ENCODE data around the gene PARD3B. TPM values are rescaled to one million over a fixed set of nuclear protein-coding genes. Genes with fewer than 3 reads are reported as not detected.

PARD3B gene
- total and polyA plus RNA-seq, 2 of the 4 experiments (the other 2 are of a cell fraction) = 3.3 to 15.6 TPM

DNA sequence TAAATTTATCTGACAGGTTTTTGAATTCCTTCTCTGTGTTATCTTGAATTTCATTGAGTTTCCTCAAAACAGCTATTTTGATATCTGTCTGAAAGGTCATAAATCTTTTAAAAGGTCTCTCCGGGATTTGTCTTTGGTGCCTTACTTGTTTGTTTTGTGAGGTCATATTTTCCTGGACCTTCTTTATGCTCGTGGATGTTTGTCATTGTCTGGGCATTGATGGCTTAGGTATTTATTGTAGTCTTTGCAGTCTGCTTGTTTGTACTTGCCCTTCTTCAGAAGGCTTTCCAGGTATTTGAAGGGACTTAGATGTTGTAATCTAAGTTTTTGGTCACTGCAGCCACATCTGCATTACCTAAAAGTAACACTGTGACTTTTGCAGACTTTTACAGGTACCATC is 355.2 kb downstream of the PARD3B start:
- Histone ChIP-seq H4K91ac (ENCODE audit: insufficient read depth, low read depth, low read length) (no peak overlapping the region), H3K9me3 (ENCODE audit: control insufficient read depth, insufficient read depth, low read length) (no peaks in the 10 kb centered on the region), H2AFZ (replicated peaks; ENCODE audit: low read length, poor library complexity) (no peak overlapping the region), H3K9me1 (ENCODE audit: insufficient read depth, low read length) (no peaks in the 10 kb centered on the region), H3K56ac (ENCODE audit: extremely low read depth, insufficient read depth, low read length) (no peak overlapping the region), H3K23ac (ENCODE audit: low read depth, low read length) (no peak overlapping the region), H3K79me1 (ENCODE audit: low read depth in 1 of 2, low read length in 2 of 2) (peaks cover 7 to 13% of the 10 kb centered on the region in 2 experiments), H3K4me1 (ENCODE audit: control insufficient read depth, insufficient read depth, low read length) (no peaks in the 10 kb centered on the region; the same call in 1 of the 2 replicates), H3K14ac (replicated peaks; ENCODE audit: low read depth, low read length) (no peak overlapping the region), H2AK5ac (ENCODE audit: low read depth, low read length) (no peak overlapping the region), H3K27ac (ENCODE audit: insufficient read depth, low read length) (no peak overlapping the region), H4K8ac (ENCODE audit: low read depth in 2 of 2, low read length in 2 of 2) (no peak overlapping the region), H3K4ac (ENCODE audit: low read depth, low read length) (no peak overlapping the region), H2BK5ac (ENCODE audit: low read depth, low read length, poor library complexity, severe bottlenecking) (no peak overlapping the region), H3K4me3 (ENCODE audit: insufficient read depth, low read depth, low read length) (no peak overlapping the region), H2AK9ac (replicated peaks; ENCODE audit: low read depth, low read length, poor library complexity) (no peak overlapping the region), H3K27me3 (ENCODE audit: control insufficient read depth, insufficient read depth, low read length) (no peaks in the 10 kb centered on the region), H2BK20ac (ENCODE audit: low read depth, low read length) (no peak overlapping the region), H3K18ac (ENCODE audit: low read depth, low read length) (no peak overlapping the region), H3K36me3 (ENCODE audit: control insufficient read depth, insufficient read depth, low read length) (no peaks in the 10 kb centered on the region), H4K5ac (ENCODE audit: low read depth, low read length) (no peak overlapping the region), H2BK15ac (ENCODE audit: low read depth, low read length) (no peak overlapping the region), H2BK120ac (ENCODE audit: low read depth, low read length) (no peak overlapping the region), H3K4me2 (ENCODE audit: low read depth, low read length) (no peak overlapping the region), H3K9ac (ENCODE audit: low read depth, low read length) (no peak overlapping the region), H4K20me1 (ENCODE audit: insufficient read depth, low read length) (no peaks in the 10 kb centered on the region)
- ChIA-PET POLR2A (ENCODE audit: unreplicated experiment) (no interaction called here), CTCF (no interaction called here)
- intact Hi-C loops (cut with micrococcal nuclease) = no loop called here
- no peak for ATAC-seq (ENCODE audit: low read depth)
- dilution Hi-C loops (cut with HindIII; ENCODE audit: low sequenced_read_pairs, unreplicated experiment) = no loop called here
- in situ Hi-C loops (cut with MboI; ENCODE audit: low sequenced_read_pairs) = no loop called here
- no TSS peak for BruUV-seq (replicated peaks)
- no peak for TF ChIP-seq CHD1 (IDR thresholded peaks at IDR 0.05; ENCODE audit: low read depth, low read length)
- no peak for TF ChIP-seq MAZ (IDR thresholded peaks at IDR 0.05; ENCODE audit: borderline replicate concordance, low read depth, low read length)
- TF ChIP-seq, protein P1, sequence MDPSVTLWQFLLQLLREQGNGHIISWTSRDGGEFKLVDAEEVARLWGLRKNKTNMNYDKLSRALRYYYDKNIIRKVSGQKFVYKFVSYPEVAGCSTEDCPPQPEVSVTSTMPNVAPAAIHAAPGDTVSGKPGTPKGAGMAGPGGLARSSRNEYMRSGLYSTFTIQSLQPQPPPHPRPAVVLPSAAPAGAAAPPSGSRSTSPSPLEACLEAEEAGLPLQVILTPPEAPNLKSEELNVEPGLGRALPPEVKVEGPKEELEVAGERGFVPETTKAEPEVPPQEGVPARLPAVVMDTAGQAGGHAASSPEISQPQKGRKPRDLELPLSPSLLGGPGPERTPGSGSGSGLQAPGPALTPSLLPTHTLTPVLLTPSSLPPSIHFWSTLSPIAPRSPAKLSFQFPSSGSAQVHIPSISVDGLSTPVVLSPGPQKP (IDR thresholded peaks at IDR 0.05; ENCODE audit: borderline replicate concordance, low read depth, low read length) = no peak
- no peak for TF ChIP-seq FOS (IDR thresholded peaks at IDR 0.05; ENCODE audit: low read depth, low read length)
- no peak for TF ChIP-seq SMC3 (IDR thresholded peaks at IDR 0.05; ENCODE audit: low read depth, low read length)
- TF ChIP-seq MXI1 (IDR thresholded peaks at IDR 0.05; ENCODE audit: borderline replicate concordance, low read depth, low read length) = no peak
- TF ChIP-seq, protein P2, sequence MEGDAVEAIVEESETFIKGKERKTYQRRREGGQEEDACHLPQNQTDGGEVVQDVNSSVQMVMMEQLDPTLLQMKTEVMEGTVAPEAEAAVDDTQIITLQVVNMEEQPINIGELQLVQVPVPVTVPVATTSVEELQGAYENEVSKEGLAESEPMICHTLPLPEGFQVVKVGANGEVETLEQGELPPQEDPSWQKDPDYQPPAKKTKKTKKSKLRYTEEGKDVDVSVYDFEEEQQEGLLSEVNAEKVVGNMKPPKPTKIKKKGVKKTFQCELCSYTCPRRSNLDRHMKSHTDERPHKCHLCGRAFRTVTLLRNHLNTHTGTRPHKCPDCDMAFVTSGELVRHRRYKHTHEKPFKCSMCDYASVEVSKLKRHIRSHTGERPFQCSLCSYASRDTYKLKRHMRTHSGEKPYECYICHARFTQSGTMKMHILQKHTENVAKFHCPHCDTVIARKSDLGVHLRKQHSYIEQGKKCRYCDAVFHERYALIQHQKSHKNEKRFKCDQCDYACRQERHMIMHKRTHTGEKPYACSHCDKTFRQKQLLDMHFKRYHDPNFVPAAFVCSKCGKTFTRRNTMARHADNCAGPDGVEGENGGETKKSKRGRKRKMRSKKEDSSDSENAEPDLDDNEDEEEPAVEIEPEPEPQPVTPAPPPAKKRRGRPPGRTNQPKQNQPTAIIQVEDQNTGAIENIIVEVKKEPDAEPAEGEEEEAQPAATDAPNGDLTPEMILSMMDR (conservative IDR thresholded peaks at IDR 0.05; ENCODE audit: low read depth, low read length) = no peak
- no peak for TF ChIP-seq NFE2L2 (IDR thresholded peaks at IDR 0.05; ENCODE audit: low read depth, low read length)
- no peak for TF ChIP-seq MAFK (IDR thresholded peaks at IDR 0.05; ENCODE audit: low read depth, low read length)
- TF ChIP-seq RFX5 (IDR thresholded peaks at IDR 0.05; ENCODE audit: low read depth, low read length) = no peak
- TF ChIP-seq CEBPB (IDR thresholded peaks at IDR 0.05; ENCODE audit: low read depth, low read length) = no peak
- no peak for TF ChIP-seq RCOR1 (IDR thresholded peaks at IDR 0.05; ENCODE audit: insufficient replicate concordance, low read length)
- no peak for TF ChIP-seq BHLHE40 (IDR thresholded peaks at IDR 0.05; ENCODE audit: low read depth, low read length)
- TF ChIP-seq POLR2A (IDR thresholded peaks at IDR 0.05; ENCODE audit: low read depth, low read length) = no peak
- TF ChIP-seq, protein P3, sequence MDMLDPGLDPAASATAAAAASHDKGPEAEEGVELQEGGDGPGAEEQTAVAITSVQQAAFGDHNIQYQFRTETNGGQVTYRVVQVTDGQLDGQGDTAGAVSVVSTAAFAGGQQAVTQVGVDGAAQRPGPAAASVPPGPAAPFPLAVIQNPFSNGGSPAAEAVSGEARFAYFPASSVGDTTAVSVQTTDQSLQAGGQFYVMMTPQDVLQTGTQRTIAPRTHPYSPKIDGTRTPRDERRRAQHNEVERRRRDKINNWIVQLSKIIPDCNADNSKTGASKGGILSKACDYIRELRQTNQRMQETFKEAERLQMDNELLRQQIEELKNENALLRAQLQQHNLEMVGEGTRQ (IDR thresholded peaks at IDR 0.05; ENCODE audit: low read depth, low read length) = no peak
- TF ChIP-seq RAD21 (IDR thresholded peaks at IDR 0.05; ENCODE audit: low read length) = no peak
- no CpG with 5 or more reads among the region's 2 CpGs for WGBS, 2 experiments (ENCODE audit: extremely low coverage in 2 of 2, insufficient read length in 1 of 2)
- no peak for DNase-seq
